GM13977 (cell line): ENCODE results near the gene TRAPPC2L.

Experiments used
- DNase-seq: peaks from one replicate; pipeline ENCODE4 v3.0.0; 2012; ENCODE audit warnings: low spot score
- in situ Hi-C: fragments of 300-500 bp; cut with MboI; formaldehyde crosslinking; loops from one replicate; pipeline ENCODE4 v1.12.0; 2022; ENCODE audit warnings: low sequenced_read_pairs, low pct_unique_long_range_greater_than_20kb, mixed read lengths, inconsistent platforms; ENCODE audit not compliant: unreplicated experiment
- TF ChIP-seq, protein P1 (sequence below): IDR thresholded peaks from 2 replicates; pipeline ENCODE4 v1.5.1; 2012; ENCODE audit warnings: mild to moderate bottlenecking, control low read depth; ENCODE audit not compliant: insufficient read depth; ENCODE audit errors: extremely low read depth, missing control alignments

Gene TRAPPC2L

GRCh38 chr16:88869673-88869980 is 12.7 kb downstream of the TRAPPC2L start:
- DNase-seq, result no peak
- in situ Hi-C loops, result no loop called here
- TF ChIP-seq, protein P1, sequence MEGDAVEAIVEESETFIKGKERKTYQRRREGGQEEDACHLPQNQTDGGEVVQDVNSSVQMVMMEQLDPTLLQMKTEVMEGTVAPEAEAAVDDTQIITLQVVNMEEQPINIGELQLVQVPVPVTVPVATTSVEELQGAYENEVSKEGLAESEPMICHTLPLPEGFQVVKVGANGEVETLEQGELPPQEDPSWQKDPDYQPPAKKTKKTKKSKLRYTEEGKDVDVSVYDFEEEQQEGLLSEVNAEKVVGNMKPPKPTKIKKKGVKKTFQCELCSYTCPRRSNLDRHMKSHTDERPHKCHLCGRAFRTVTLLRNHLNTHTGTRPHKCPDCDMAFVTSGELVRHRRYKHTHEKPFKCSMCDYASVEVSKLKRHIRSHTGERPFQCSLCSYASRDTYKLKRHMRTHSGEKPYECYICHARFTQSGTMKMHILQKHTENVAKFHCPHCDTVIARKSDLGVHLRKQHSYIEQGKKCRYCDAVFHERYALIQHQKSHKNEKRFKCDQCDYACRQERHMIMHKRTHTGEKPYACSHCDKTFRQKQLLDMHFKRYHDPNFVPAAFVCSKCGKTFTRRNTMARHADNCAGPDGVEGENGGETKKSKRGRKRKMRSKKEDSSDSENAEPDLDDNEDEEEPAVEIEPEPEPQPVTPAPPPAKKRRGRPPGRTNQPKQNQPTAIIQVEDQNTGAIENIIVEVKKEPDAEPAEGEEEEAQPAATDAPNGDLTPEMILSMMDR, result no peak

GRCh38 chr16:88870608-88871348 is 13.9 kb downstream of the TRAPPC2L start:
- TF ChIP-seq, protein P1, result no peak
- peak; percentile 80 for DNase-seq
- in situ Hi-C loops, result no loop called here

DNA sequence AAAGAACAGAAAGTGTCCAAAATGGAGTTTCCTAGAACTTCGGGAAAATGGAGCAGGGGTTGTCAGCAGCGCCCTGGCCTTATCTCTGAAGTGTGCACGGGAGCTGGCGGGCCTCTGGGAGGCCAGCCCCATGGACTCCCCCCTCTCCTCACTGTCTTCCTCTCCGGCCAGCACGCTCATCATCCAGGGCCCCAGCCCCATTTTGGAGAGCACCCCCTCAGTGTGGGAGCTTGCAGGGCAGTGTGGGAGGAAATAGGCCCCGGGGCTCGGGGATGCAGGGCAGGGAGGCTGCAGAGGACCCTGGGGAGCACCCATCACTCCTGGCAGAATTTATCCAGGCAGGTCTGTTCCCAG is 14.4 kb downstream of the TRAPPC2L start:
- in situ Hi-C loops, result no loop called here
- peak; percentile 66 for DNase-seq
- TF ChIP-seq, protein P1, result no peak

DNA sequence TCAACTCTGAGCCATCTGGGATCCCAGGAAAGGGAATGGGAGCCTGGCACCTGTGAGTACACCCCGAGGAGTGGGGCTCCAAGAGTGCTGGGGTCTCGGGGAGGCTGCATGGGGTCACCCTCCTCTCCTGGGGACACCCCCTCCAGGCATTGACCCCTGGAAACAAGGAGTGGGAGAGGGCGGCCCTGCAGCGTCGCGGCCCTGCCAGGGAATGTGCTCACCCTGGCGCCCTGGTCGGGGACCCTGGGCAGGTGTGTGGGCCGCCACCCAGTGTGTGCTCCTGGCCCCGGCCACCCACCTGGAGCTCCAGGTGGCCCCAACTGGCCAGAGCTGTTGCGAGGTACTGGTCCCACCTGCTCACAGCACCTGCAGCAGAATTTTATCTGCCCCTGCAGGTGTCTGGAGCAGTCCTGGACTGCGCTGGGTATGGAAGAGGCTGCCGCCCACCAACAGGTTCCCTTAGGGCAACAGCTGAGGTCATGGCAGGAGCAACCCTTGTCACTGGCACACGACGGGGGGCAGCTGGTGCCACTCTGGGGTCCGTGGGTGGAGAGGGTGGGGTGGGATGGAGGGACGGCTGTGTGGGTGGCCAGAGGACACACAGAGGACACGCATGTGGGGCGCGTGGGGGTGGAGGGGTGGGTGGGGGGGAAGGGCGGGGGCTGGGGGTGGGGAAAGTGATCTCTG is 14.9 kb downstream of the TRAPPC2L start:
- TF ChIP-seq, protein P1, result no peak
- DNase-seq, result no peak
- in situ Hi-C loops, result no loop called here

GRCh38 chr16:88872650-88873331 is 15.9 kb downstream of the TRAPPC2L start:
- in situ Hi-C loops, result no loop called here

GRCh38 chr16:88874938-88875599 is 18.1 kb downstream of the TRAPPC2L start:
- in situ Hi-C loops, result no loop called here
- no peak for DNase-seq
- TF ChIP-seq, protein P1, result no peak

More at GRCh38 chr16:88872650-88873331, 15.9 kb downstream of the TRAPPC2L start:
- no peak for DNase-seq
- TF ChIP-seq, protein P1, result no peak
